T-helper 2 cell treated with Interferon-gamma antibody and Interleukin-4, amounts not matched to agents 5 μg/mL and 100 μg/mL, for 36 hours (primary cell): ENCODE measurements around the gene SUGP1.

Experiments used
- DNase-seq: peaks from one replicate; pipeline ENCODE4 v3.0.0; 2021; ENCODE audit warnings: low spot score
- H3K27ac Mint-ChIP-seq: one replicate; pipeline ENCODE4 v1.8.0; 2021; ENCODE audit warnings: mild to moderate bottlenecking, mixed read lengths
- H3K27me3 Mint-ChIP-seq: one replicate; pipeline ENCODE4 v1.8.0; 2021; ENCODE audit warnings: low read depth, mixed read lengths
- H3K36me3 Mint-ChIP-seq: one replicate; pipeline ENCODE4 v1.8.0; 2021; ENCODE audit warnings: low read depth, mixed read lengths
- H3K4me1 Mint-ChIP-seq: one replicate; pipeline ENCODE4 v1.8.0; 2021; ENCODE audit warnings: low read depth, mixed read lengths
- H3K4me3 Mint-ChIP-seq: one replicate; pipeline ENCODE4 v1.8.0; 2022; ENCODE audit warnings: mild to moderate bottlenecking, moderate library complexity, mixed read lengths
- H3K9me3 Mint-ChIP-seq: one replicate; pipeline ENCODE4 v1.8.0; 2021; ENCODE audit warnings: mixed read lengths

SUGP1 gene

GRCh38 chr19:19334063-19334988 lies 14.0 kb upstream of the SUGP1 start:
- H3K9me3 Mint-ChIP-seq = no peaks in the 10 kb centered on the region
- H3K4me1 Mint-ChIP-seq = peaks cover 2% of the 10 kb centered on the region
- no peak overlapping the region for H3K27ac Mint-ChIP-seq
- no peaks in the 10 kb centered on the region for H3K27me3 Mint-ChIP-seq
- no peak for DNase-seq
- peaks cover 28% of the 10 kb centered on the region for H3K36me3 Mint-ChIP-seq
- H3K4me3 Mint-ChIP-seq = no peak overlapping the region

- peaks cover 22% of the 10 kb centered on the region for H3K4me1 Mint-ChIP-seq
- peak overlapping the region; percentile 46 for H3K27ac Mint-ChIP-seq
- H3K9me3 Mint-ChIP-seq = no peaks in the 10 kb centered on the region
- DNase-seq = no peak
- peaks cover 38% of the 10 kb centered on the region for H3K36me3 Mint-ChIP-seq
- no peaks in the 10 kb centered on the region for H3K27me3 Mint-ChIP-seq
- peak overlapping the region; percentile 11 for H3K4me3 Mint-ChIP-seq
Measured at GRCh38 chr19:19329126-19329525, 8.8 kb upstream of the SUGP1 start.

DNA sequence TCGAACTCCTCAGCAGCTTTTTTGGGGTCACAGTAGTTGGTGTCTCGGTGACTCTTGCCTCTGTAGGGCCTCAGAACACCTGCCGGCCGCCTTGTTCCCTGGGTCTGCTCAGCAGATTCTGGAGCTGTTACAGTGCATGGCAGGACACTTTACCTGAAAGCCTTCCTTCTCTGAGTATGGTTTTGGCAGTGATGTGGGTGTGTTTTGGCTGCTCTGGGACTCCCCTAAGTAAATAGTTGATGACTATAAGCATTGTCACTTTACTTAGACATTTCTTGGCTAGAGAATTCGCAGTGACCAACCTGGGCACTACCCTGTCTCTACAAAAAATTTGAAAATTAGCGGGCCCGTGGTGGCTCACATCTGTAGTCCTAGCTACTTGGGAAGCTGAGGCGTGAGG lies 7.4 kb upstream of the SUGP1 start:
- H3K27me3 Mint-ChIP-seq = no peaks in the 10 kb centered on the region
- DNase-seq = no peak
- peaks cover 44% of the 10 kb centered on the region for H3K36me3 Mint-ChIP-seq
- H3K9me3 Mint-ChIP-seq = no peaks in the 10 kb centered on the region
- H3K27ac Mint-ChIP-seq = no peak overlapping the region
- peaks cover 26% of the 10 kb centered on the region for H3K4me1 Mint-ChIP-seq
- no peak overlapping the region for H3K4me3 Mint-ChIP-seq

- Mint-ChIP-seq H3K27me3 (no peaks in the 10 kb centered on the region), H3K4me3 (no peak overlapping the region), H3K9me3 (no peaks in the 10 kb centered on the region), H3K4me1 (peaks cover 31% of the 10 kb centered on the region), H3K36me3 (peaks cover 44% of the 10 kb centered on the region), H3K27ac (no peak overlapping the region)
- no peak for DNase-seq
Measured at GRCh38 chr19:19324059-19324770, 3.9 kb upstream of the SUGP1 start.

DNA sequence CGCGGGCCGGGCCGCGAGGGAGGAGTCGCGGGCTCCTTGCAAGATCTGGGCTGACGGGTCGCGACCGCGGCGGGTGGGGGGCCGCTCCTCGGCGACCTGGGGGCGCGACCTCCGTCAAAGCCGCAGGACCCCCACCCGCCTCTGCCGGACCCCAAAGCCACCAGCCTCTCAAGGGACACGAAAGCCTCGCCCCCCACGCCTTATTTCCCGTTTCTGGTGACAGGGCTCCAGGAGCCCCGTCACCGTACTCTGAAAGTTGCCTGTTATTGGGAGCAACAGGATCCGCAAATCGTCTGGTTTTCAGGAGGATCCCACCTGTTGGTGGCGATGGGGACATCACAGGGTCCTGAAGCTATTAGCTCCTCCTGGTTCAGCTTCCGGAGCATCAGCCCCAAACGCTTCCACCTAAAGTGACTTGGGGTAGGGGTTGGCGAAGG lies 850 bp upstream of the SUGP1 start:
- peaks cover 37% of the 10 kb centered on the region for H3K36me3 Mint-ChIP-seq
- H3K4me3 Mint-ChIP-seq = peak overlapping the region; percentile 98
- peak; percentile 6 for DNase-seq
- peak overlapping the region; percentile 81 for H3K27ac Mint-ChIP-seq
- peaks cover 21% of the 10 kb centered on the region for H3K4me1 Mint-ChIP-seq
- no peaks in the 10 kb centered on the region for H3K9me3 Mint-ChIP-seq
- H3K27me3 Mint-ChIP-seq = no peaks in the 10 kb centered on the region

GRCh38 chr19:19319732-19320360 lies 463 bp downstream of the SUGP1 start:
- peak overlapping the region; percentile 99 for H3K27ac Mint-ChIP-seq
- peaks cover 32% of the 10 kb centered on the region for H3K36me3 Mint-ChIP-seq
- peak overlapping the region; percentile 98 for H3K4me3 Mint-ChIP-seq
- DNase-seq = no peak
- H3K4me1 Mint-ChIP-seq = peaks cover 21% of the 10 kb centered on the region
- H3K9me3 Mint-ChIP-seq = no peaks in the 10 kb centered on the region
- H3K27me3 Mint-ChIP-seq = no peaks in the 10 kb centered on the region

GRCh38 chr19:19316082-19316481 lies 4.2 kb downstream of the SUGP1 start:
- no peaks in the 10 kb centered on the region for H3K27me3 Mint-ChIP-seq
- no peaks in the 10 kb centered on the region for H3K9me3 Mint-ChIP-seq
- H3K4me3 Mint-ChIP-seq = no peak overlapping the region
- no peak for DNase-seq
- peaks cover 9% of the 10 kb centered on the region for H3K4me1 Mint-ChIP-seq
- no peak overlapping the region for H3K27ac Mint-ChIP-seq
- H3K36me3 Mint-ChIP-seq = peaks cover 24% of the 10 kb centered on the region

GRCh38 chr19:19315444-19315843 lies 4.9 kb downstream of the SUGP1 start:
- no peak for DNase-seq
- Mint-ChIP-seq H3K36me3 (peaks cover 23% of the 10 kb centered on the region), H3K27me3 (no peaks in the 10 kb centered on the region), H3K27ac (peak overlapping the region; percentile 42), H3K4me3 (no peak overlapping the region), H3K9me3 (no peaks in the 10 kb centered on the region), H3K4me1 (peaks cover 8% of the 10 kb centered on the region)

- H3K27me3 Mint-ChIP-seq = no peaks in the 10 kb centered on the region
Measured at GRCh38 chr19:19308373-19308772, 11.9 kb downstream of the SUGP1 start.

DNA sequence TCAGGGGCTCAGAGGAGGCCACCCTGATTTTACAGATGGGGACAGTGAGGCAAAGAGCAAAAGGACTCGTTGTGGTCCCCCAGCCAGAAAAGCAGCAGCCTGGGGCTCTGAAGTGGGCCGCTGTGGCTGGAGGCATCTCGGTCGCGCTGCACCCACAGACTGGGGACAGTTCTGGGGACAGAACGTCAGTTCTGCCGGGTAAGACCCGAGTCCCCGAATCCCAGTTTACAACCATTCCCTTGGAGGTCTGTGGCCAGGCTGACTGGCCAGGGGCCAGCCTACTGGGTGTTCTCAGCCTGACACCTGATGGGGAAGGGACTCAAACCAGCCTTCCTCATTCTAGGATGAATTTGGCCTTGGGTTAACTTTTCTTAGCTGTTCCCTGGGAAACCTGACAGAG lies 14.1 kb downstream of the SUGP1 start:
- H3K27ac Mint-ChIP-seq = no peak overlapping the region

More at GRCh38 chr19:19308373-19308772, 11.9 kb downstream of the SUGP1 start:
- DNase-seq = no peak
- Mint-ChIP-seq H3K4me3 (no peak overlapping the region), H3K4me1 (no peaks in the 10 kb centered on the region), H3K27ac (no peak overlapping the region), H3K36me3 (peaks cover 22% of the 10 kb centered on the region), H3K9me3 (no peaks in the 10 kb centered on the region)

DNA sequence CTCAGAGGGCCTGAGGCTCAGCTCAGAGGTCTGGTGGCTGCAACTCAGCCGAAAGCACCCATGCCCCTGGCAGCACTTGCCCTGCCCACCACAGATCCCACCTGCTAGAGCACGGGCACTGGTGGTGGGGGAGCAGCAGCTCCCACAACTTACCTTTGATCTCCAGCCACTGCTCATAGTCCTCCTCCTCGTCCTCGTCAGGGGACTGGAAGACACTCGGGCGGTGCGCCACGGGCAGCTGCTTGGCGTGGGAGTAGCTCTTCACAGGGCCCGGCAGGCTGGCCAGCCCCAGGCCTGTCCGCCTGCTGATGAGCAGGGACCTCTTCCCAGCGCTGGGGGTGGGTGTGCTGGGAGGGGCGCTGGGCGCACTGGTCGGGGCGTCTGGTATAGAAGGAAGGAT lies 14.6 kb downstream of the SUGP1 start:
- Mint-ChIP-seq H3K4me1 (no peaks in the 10 kb centered on the region), H3K4me3 (no peak overlapping the region), H3K9me3 (no peaks in the 10 kb centered on the region), H3K27me3 (no peaks in the 10 kb centered on the region), H3K27ac (no peak overlapping the region), H3K36me3 (peaks cover 23% of the 10 kb centered on the region)
- no peak for DNase-seq

More for the DNA sequence above, 14.1 kb downstream of the SUGP1 start:
- Mint-ChIP-seq H3K4me3 (no peak overlapping the region), H3K4me1 (no peaks in the 10 kb centered on the region), H3K27me3 (no peaks in the 10 kb centered on the region), H3K9me3 (no peaks in the 10 kb centered on the region), H3K36me3 (peaks cover 19% of the 10 kb centered on the region)
- no peak for DNase-seq

DNA sequence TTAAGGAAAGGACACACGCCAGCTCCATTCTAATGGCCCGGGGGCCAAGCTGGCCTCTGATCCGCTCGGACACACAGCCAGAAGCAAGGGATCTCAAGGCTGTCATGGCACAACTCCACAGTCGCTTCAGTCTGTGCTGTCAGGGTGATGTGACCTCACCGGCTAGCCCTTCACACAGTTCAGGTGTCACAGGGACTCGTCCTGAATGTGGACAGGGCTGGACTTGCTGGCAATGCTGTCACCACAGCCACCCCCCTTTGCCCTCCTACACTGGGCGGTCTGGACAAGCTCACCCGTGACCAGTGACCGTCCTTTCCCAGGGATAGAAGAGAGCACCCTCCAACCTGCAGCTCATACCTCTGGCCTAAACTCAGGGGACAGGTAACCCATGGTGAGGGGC lies 15.2 kb downstream of the SUGP1 start:
- H3K9me3 Mint-ChIP-seq = no peaks in the 10 kb centered on the region
- H3K4me1 Mint-ChIP-seq = no peaks in the 10 kb centered on the region
- no peaks in the 10 kb centered on the region for H3K27me3 Mint-ChIP-seq
- no peak overlapping the region for H3K27ac Mint-ChIP-seq
- H3K4me3 Mint-ChIP-seq = no peak overlapping the region
- peaks cover 23% of the 10 kb centered on the region for H3K36me3 Mint-ChIP-seq
- no peak for DNase-seq

DNA sequence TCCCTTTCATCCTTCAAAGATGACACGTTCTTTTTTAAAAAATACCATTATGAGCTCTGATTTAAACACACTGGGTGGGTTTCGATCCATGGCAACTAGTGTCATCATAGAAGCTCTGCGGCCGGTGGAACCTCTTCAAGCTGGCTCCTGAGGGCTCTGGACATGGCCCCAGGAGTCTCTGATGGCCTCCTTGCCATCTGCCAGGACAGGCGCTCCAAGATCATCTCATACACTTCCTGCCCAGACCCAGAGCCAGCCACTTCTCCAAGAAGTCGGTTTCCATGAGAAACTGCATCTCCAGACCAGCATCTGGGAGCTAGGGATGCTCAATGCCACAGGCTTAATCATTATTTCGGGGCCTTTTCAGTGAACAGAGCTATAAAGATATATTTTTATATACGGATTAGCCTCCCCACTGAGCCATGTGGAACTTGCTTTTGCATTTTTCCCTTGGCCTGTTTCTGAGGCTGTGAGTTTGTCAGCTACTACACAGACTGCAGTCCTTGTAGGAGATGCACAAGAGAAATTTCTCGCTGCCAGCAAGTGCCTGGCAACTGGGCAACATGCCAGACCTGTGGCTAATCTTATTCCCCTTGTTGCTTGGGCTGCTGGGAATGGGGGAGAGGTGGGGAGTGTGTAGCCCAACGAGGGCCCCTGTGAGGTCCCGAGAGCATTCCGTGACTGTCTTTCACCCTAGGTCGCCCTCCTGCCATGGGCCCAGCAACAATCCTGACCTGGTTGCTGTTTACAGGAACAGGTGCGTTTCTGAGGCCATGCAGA lies 15.9 kb downstream of the SUGP1 start:
- Mint-ChIP-seq H3K4me3 (no peak overlapping the region), H3K4me1 (no peaks in the 10 kb centered on the region), H3K9me3 (no peaks in the 10 kb centered on the region), H3K27ac (no peak overlapping the region), H3K27me3 (no peaks in the 10 kb centered on the region), H3K36me3 (peaks cover 22% of the 10 kb centered on the region)
- no peak for DNase-seq
